Body of pancreas (tissue), 4 donors: ENCODE data around the gene LAIR2. TPM values are rescaled to one million over a fixed set of nuclear protein-coding genes. Genes with fewer than 3 reads are reported as not detected.
"Not testable (repeated sequence)": the region's sequence is repeated elsewhere in the genome, so short reads cannot be mapped to it uniquely, and the experiment has no call there.

Source experiments
- ATAC-seq: fragments of 150-250 bp; one replicate; pipeline ENCODE4 v1.9.1; 2016
- DNase-seq, 4 donors: peaks; one replicate each; pipeline ENCODE4 v3.0.0-alpha.2; 2019
- H3K27ac ChIP-seq, 4 donors: fragments of 200-600 bp; sonication (generic); 1 replicate in 3 of 4; 2 replicates in 1 of 4; pipeline versions ENCODE4 v1.5.1 to v1.6.1; 2016 to 2019; ENCODE audit warnings: mild to moderate bottlenecking in 1 of 4, mixed read lengths in 1 of 4, moderate library complexity in 1 of 4
- H3K27me3 ChIP-seq, 2 donors: fragments of 200-600 bp; sonication (generic); one replicate each; pipeline ENCODE4 v1.6.0; 2016; ENCODE audit warnings: mild to moderate bottlenecking in 1 of 2
- H3K36me3 ChIP-seq, 2 donors: fragments of 200-600 bp; sonication (generic); replicated peaks in 1 of 2; 2 replicates each; pipeline ENCODE4 v1.5.1; 2016; ENCODE audit warnings: low read depth in 2 of 2; ENCODE audit not compliant: insufficient read depth in 1 of 2
- H3K4me1 ChIP-seq: fragments of 200-600 bp; sonication (generic); one replicate; pipeline ENCODE4 v1.6.0; 2016
- H3K4me3 ChIP-seq, 2 donors: fragments of 200-600 bp; sonication (generic); 1 replicate in 1 of 2; 2 replicates in 1 of 2; pipeline ENCODE4 v1.5.1; 2016 to 2019
- H3K9me3 ChIP-seq, 3 donors: fragments of 200-600 bp; sonication (generic); 1 replicate in 2 of 3; 2 replicates in 1 of 3; pipeline ENCODE4 v1.5.1; 2016
- POLR2A ChIP-seq, 3 donors: fragments of 450-650 bp; IDR thresholded peaks; one replicate each; pipeline ENCODE4 v1.6.1; 2016; ENCODE audit warnings: antibody characterized with exemption in 3 of 3, mild to moderate bottlenecking in 2 of 3
- WGBS, 2 donors: methylation state at CpG; one replicate each; pipeline ENCODE4 v1.1.5; 2017; 5-methylcytosine and 5-hydroxymethylcytosine counted together
- intact Hi-C: fragments of 100-400 bp; cut with DNase I; formaldehyde crosslinking; loops from one replicate; pipeline ENCODE4 v1.15.1; 2023
- total RNA-seq, 2 donors: library from RNA; depleted of rRNA; stranded (reverse); fragments of >200 nt; gene quantifications; one replicate each; pipeline ENCODE4 v1.1.0, GENCODE V29; 2016
- TF ChIP-seq, protein P1 (sequence below), 7 experiments: fragments of 450-650 bp in 4 of 7; fragments of 200-600 bp in 3 of 7; sonication (generic) in 3 of 7; IDR thresholded peaks; one replicate each; pipeline ENCODE4 v1.5.1; 2016 to 2019; ENCODE audit warnings: antibody characterized with exemption in 7 of 7

The LAIR2 gene
- total RNA-seq, 2 donors from 2014 or later, result not detected

DNA sequence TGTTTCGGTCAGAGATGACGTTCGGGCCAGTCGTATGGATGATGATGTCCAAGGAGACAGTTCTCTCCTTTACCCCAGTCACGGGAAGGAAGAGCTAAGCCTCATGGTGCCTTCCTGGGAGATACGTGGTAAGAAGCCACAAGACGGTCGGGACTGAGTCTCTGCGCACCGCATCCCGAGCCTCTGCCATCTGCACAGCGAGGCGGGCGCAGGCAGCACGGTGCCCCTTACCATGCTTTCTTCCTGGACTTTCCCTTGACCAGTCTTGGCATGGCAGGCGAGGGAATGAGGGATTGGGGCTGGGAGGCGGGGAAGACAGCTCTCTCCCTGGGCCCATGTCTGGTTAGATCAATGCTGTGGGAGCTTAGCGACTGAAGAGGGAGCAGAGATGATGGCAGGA, 10.1 kb upstream of the LAIR2 start:
- Histone ChIP-seq H3K27me3 (peaks cover 0 to 4% of the 10 kb centered on the region in 2 donors), H3K36me3 (no peaks in the 10 kb centered on the region), H3K4me1 (no peaks in the 10 kb centered on the region), H3K4me3 (no peak overlapping the region), H3K27ac (no peak overlapping the region), H3K9me3 (no peaks in the 10 kb centered on the region)
- intact Hi-C loops, result no loop called here
- DNase-seq, result no peak
- TF ChIP-seq, protein P1, sequence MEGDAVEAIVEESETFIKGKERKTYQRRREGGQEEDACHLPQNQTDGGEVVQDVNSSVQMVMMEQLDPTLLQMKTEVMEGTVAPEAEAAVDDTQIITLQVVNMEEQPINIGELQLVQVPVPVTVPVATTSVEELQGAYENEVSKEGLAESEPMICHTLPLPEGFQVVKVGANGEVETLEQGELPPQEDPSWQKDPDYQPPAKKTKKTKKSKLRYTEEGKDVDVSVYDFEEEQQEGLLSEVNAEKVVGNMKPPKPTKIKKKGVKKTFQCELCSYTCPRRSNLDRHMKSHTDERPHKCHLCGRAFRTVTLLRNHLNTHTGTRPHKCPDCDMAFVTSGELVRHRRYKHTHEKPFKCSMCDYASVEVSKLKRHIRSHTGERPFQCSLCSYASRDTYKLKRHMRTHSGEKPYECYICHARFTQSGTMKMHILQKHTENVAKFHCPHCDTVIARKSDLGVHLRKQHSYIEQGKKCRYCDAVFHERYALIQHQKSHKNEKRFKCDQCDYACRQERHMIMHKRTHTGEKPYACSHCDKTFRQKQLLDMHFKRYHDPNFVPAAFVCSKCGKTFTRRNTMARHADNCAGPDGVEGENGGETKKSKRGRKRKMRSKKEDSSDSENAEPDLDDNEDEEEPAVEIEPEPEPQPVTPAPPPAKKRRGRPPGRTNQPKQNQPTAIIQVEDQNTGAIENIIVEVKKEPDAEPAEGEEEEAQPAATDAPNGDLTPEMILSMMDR (IDR thresholded peaks at IDR 0.05), result no peak
- TF ChIP-seq POLR2A (IDR thresholded peaks at IDR 0.05), result no peak
- 74 to 83% methylated on average over 16 to 18 of the region's 18 CpGs for WGBS, 2 donors
- no peak for ATAC-seq

- 67% methylated on average over 5 of the region's 5 CpGs; no CpG with 5 or more reads in 1 of the 2 donors for WGBS, 2 donors
- DNase-seq, H3K36me3 ChIP-seq, H3K9me3 ChIP-seq, H3K27ac ChIP-seq, intact Hi-C loops, H3K4me3 ChIP-seq, H3K4me1 ChIP-seq, ATAC-seq, H3K27me3 ChIP-seq: not testable (repeated sequence)
These were observed 9.6 kb upstream of the LAIR2 start for GRCh38 chr19:54493056-54493455.

DNA sequence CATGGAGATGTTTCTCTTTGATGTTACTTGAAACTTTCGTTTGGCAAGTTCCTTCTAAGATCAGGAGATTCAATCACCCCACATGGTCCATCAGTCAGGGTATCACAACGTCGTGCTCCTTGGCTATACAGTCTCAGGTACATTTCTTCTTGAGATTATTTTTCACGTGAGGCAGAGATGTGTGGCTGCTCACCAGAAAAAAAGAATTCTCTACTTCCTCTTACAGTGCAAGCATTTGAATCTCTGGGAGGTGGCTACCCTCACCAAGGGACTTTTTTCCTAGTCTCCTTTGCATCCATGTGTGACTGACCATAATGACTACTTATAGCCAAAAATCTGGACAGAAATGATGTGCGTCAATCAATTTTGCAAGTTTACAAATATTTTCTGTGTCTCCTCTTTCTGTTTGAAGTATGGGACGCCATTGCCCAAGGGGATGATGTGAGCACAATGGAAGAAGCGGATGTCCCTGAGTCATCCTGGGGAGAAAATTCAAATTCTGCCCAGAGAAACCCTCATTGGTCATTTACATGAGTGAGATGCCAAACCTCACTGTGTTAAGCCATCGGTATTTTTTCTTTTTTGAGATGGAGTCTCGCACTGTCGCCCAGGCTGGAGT, 8.6 kb upstream of the LAIR2 start:
- Histone ChIP-seq H3K27ac (no peak overlapping the region), H3K27me3 (peaks cover 0 to 4% of the 10 kb centered on the region in 2 donors), H3K4me1 (no peaks in the 10 kb centered on the region), H3K4me3 (no peak overlapping the region), H3K9me3 (no peaks in the 10 kb centered on the region), H3K36me3 (no peaks in the 10 kb centered on the region)
- WGBS, 2 donors, result 53 to 57% methylated on average over 10 of the region's 10 CpGs
- TF ChIP-seq, protein P1 (IDR thresholded peaks at IDR 0.05), result no peak
- TF ChIP-seq POLR2A (IDR thresholded peaks at IDR 0.05), result no peak
- ATAC-seq, result no peak
- intact Hi-C loops, result no loop called here
- no peak for DNase-seq

- H3K36me3 ChIP-seq, H3K27me3 ChIP-seq, H3K4me1 ChIP-seq, H3K27ac ChIP-seq, ATAC-seq, intact Hi-C loops, H3K4me3 ChIP-seq, DNase-seq, H3K9me3 ChIP-seq: not testable (repeated sequence)
- WGBS, 2 donors, result 44 to 58% methylated on average over 5 of the region's 5 CpGs
These were observed 7.3 kb upstream of the LAIR2 start for GRCh38 chr19:54495284-54495683.

DNA sequence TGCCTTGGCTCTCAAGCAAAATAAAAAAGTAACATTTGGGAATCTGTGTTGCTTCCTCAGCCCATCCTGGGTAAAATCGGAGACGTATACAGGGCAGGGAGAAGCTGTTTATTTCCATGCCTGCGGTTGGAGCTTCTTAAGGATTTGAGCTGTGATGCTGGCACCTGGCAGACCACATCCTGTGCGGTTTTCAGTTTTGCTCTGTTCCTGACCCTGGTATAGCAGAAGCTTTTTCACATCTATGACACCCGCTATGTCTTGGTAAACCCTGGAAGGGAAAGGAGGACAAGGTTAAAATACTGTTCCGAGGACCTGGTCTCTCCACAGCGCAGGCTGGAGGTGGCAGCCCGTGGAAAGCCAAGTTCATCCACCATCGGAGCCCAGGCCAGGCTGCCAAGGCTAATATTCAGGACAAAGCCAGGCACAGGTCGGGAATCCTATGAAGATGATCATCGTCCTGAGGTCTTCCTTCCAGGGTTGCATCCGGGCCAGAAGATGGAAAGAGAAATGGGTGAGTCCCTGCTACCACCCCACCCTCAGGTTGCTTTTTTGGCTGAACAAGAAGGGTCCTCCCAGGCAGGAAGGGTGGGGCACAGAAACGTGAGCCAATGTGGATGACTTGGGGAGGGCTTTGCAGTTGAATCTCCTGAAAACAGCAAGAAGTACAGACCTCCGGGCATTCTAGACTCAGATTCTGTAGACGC, 4.7 kb upstream of the LAIR2 start:
- H3K4me1 ChIP-seq, H3K36me3 ChIP-seq, H3K9me3 ChIP-seq, H3K27ac ChIP-seq, H3K27me3 ChIP-seq, H3K4me3 ChIP-seq, intact Hi-C loops, ATAC-seq, DNase-seq: not testable (repeated sequence)
- 51 to 58% methylated on average over 8 to 10 of the region's 15 CpGs for WGBS, 2 donors

DNA sequence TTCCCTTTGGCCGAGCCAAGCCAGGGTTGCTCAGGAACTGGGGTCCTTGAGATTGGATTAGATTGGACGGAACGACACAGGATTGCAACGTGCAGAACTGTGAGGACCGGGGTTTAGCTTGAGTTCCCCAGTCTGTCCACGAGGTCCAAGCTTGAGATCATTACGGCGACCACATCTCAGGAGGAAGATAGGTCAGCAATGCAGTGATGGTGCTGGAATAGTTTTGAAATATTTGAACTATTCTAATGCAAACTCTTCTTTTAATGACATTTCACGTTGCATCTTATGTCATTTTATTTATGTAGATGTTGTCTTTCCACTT, 4.2 kb upstream of the LAIR2 start:
- H3K27ac ChIP-seq, H3K4me1 ChIP-seq, H3K27me3 ChIP-seq, intact Hi-C loops, H3K36me3 ChIP-seq, DNase-seq, H3K9me3 ChIP-seq, ATAC-seq, H3K4me3 ChIP-seq: not testable (repeated sequence)
- 49 to 55% methylated on average over 8 to 9 of the region's 9 CpGs for WGBS, 2 donors

DNA sequence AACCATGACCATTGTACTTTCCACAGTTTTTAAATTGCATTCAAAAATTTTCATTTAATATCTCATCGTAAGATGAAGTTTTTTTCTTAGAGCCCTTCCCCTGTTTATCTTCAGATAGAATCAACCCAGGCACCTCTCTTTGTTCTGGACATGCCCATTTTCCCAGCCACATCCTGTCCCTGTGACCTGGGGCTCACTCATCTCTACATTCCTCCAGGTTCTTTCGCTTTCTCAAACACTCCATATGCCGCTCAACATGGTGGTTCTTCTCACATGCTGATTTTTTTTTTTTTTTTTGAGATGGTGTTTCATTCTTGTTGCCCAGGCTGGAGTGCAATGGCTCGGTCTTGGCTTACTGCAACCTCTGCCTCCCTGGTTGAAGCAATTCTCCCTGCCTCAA, 2.9 kb downstream of the LAIR2 start:
- 70% methylated on average over 4 of the region's 4 CpGs for WGBS, 2 donors
- H3K36me3 ChIP-seq, H3K27me3 ChIP-seq, H3K4me3 ChIP-seq, DNase-seq, H3K4me1 ChIP-seq, ATAC-seq, H3K9me3 ChIP-seq, intact Hi-C loops, H3K27ac ChIP-seq: not testable (repeated sequence)
